ENCODE measurements around the gene ARVCF. TPM values are rescaled to one million over a fixed set of nuclear protein-coding genes. Genes with fewer than 3 reads are reported as not detected.

ARVCF gene
- total RNA-seq, 4 donors from 2014 or later: 10.7 to 21.2 (median 18.4) TPM

- Histone ChIP-seq H3K36me3 (no peaks in the 10 kb centered on the region), H3K27ac (peak overlapping the region in 2 of 4 donors; percentile 86 to 91), H3K4me1 (peaks cover 0 to 22% (median 13%) of the 10 kb centered on the region in 4 donors), H3K4me3 (peak overlapping the region in 3 of 4 donors; percentile 73 to 99 (median 98)), H3K27me3 (no peaks in the 10 kb centered on the region), H3K9me3 (no peaks in the 10 kb centered on the region)
- TF ChIP-seq POLR2A (IDR thresholded peaks at IDR 0.05) (no peak), CTCF (IDR thresholded peaks at IDR 0.05) (no peak)
- no peak for DNase-seq
These were observed 5.8 kb upstream of the ARVCF start for GRCh38 chr22:20022231-20022977.

DNA sequence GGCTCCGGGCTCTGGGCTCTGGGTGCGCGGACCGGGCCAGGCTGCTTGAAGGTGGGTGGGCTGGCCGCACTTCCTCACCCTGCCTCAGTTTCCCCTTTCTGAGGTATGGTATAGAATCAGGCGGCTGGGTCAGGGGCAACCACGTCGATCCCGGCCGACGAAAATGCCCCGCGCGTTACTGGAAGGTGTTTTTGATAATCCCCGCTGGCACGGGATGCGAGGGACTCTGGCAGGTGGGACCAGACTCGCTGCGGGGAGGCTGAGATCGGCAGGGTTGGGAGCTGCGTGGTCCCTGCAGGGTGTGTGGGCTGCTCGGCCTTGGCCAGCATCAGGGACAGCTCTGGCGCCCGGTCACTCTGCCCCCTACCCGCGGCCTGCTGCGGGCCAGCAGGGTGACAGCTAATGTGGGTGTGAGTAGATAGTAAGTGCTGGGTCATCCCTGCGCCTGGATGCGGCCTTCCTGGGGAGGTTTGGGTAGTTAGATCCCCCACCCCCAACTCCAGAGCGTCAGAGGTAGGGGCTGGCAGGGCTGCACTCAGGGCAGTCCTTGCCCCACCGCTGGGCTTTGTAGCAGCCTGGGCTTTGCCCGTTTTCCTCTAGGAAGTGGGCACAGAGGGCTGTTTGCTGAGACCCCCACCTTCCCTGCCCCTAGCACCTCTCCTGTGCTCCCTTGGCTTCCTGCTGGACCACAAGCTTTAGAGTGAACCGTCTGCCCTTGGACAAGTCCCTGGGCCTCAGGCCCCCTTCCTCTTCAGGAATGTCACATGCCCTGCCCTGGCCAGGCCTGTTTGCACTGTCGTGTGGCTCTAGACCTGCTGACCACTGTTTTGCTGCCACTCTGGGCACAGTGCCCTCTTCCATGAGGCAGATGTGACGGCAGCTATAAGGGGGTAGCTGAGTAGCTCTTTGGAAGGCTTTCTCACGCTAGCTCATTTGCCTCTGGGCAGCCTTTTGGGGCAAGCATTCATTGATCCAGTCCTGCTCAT, 4.9 kb upstream of the ARVCF start:
- Histone ChIP-seq H3K27ac (peak overlapping the region; percentile 84 to 91 (median 87)), H3K27me3 (no peaks in the 10 kb centered on the region), H3K36me3 (no peaks in the 10 kb centered on the region), H3K4me1 (peaks cover 0 to 26% (median 16%) of the 10 kb centered on the region in 4 donors), H3K9me3 (no peaks in the 10 kb centered on the region), H3K4me3 (peak overlapping the region; percentile 73 to 99 (median 98))
- TF ChIP-seq CTCF (IDR thresholded peaks at IDR 0.05) (no peak), POLR2A (IDR thresholded peaks at IDR 0.05) (no peak)
- DNase-seq: peak; percentile 19 to 59 (median 59)

- Histone ChIP-seq H3K27ac (peak within 1 kb of the TSS; percentile 84 to 91 (median 87)), H3K9me3 (no peaks in the 10 kb centered on the region), H3K4me3 (peak within 1 kb of the TSS; percentile 73 to 99 (median 98)), H3K4me1 (peaks cover 0 to 26% (median 19%) of the 10 kb centered on the region in 4 donors), H3K36me3 (no peaks in the 10 kb centered on the region), H3K27me3 (no peaks in the 10 kb centered on the region)
- peak; percentile 90 to 97 (median 97) for DNase-seq
- TF ChIP-seq POLR2A (IDR thresholded peaks at IDR 0.05) (peak; percentile 58 to 91), CTCF (IDR thresholded peaks at IDR 0.05) (peak in 1 of 6 experiments; percentile 8)
These were observed 4.0 kb upstream of the ARVCF start, which contains the start of gene TANGO2 for GRCh38 chr22:20020533-20021195. Gene TANGO2, plus strand, starts transcription at chr22:20021110. Its CDS starts 15,689 bp downstream, at chr22:20036799.

- DNase-seq: no peak
- peaks cover 0 to 30% (median 20%) of the 10 kb centered on the region in 4 donors for H3K4me1 ChIP-seq
These were observed 3.3 kb upstream of the ARVCF start for GRCh38 chr22:20019661-20020532.

More at GRCh38 chr22:20019661-20020532, 3.3 kb upstream of the ARVCF start:
- H3K27ac ChIP-seq: peak overlapping the region; percentile 84 to 91 (median 87)
- H3K27me3 ChIP-seq: no peaks in the 10 kb centered on the region
- H3K4me3 ChIP-seq: peak overlapping the region; percentile 73 to 99 (median 98)
- H3K9me3 ChIP-seq: no peaks in the 10 kb centered on the region
- no peaks in the 10 kb centered on the region for H3K36me3 ChIP-seq
- no peak for TF ChIP-seq CTCF (IDR thresholded peaks at IDR 0.05)
- no peak for TF ChIP-seq POLR2A (IDR thresholded peaks at IDR 0.05)
